Mucosa of stomach (tissue), 1 donor: Measurements from ENCODE around the gene PJA1.

Source experiments
- H3K27me3 ChIP-seq: one replicate; pipeline ENCODE4 v1.7.0; 2013; ENCODE audit warnings: mild to moderate bottlenecking, low read length; ENCODE audit not compliant: control insufficient read depth, insufficient read depth
- H3K36me3 ChIP-seq: one replicate; pipeline ENCODE4 v1.7.0; 2013; ENCODE audit warnings: low read length; ENCODE audit not compliant: control insufficient read depth, insufficient read depth
- H3K4me1 ChIP-seq: one replicate; pipeline ENCODE4 v1.7.0; 2013; ENCODE audit warnings: mild to moderate bottlenecking, low read length; ENCODE audit not compliant: control insufficient read depth, insufficient read depth
- H3K4me3 ChIP-seq: one replicate; pipeline ENCODE4 v1.7.0; 2013; ENCODE audit warnings: low read length
- H3K9ac ChIP-seq: one replicate; pipeline ENCODE4 v1.7.0; 2013; ENCODE audit warnings: mild to moderate bottlenecking, low read length, moderate library complexity
- H3K9me3 ChIP-seq: one replicate; pipeline ENCODE4 v1.7.0; 2013; ENCODE audit warnings: mild to moderate bottlenecking, low read length, moderate library complexity; ENCODE audit not compliant: control insufficient read depth
- donor health status: Pancreatic carcinoma.

The PJA1 gene

DNA sequence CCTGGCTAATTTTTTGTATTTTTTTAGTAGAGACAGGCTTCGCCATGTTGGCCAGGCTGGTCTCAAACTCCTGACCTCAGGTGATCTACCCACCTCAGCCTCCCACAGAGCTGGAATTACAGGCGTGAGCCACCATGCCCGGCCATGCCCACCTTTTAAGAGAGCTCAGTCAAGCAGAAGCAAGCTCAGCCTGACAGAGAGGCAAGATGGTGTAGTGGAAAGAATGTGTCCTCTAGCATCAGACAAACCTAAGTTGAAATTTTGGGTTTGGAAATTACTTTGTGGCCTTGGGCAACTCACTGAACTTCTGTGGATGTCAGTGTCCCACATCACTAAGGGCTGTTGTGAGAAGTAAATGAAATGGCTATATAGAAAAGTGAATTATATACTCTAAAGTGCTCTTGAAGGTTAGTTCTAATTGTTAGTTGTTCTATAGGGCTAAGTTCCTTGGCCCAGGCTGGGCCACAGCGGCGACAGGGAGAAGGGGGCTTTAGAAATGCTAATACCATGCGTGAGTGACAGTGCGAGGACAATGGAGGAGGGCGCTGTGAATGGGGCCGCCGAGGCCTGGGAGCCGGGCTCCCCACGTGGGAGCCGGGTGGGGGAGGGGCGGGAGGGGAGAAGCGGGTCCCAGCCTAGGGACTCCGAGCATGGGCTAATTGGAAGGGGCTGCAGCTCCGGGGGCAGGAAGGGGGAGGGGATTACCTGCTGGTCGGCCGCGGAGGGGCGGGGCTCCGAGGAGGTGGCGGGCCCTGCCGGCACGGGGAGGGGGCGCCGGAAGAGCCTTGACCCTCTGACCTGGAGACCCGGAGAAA, 15.6 kb downstream of the PJA1 start:
- no peak overlapping the region for H3K4me3 ChIP-seq
- H3K9me3 ChIP-seq: no peaks in the 10 kb centered on the region
- H3K36me3 ChIP-seq: no peaks in the 10 kb centered on the region
- no peaks in the 10 kb centered on the region for H3K4me1 ChIP-seq
- H3K9ac ChIP-seq: no peak overlapping the region
- H3K27me3 ChIP-seq: no peaks in the 10 kb centered on the region

DNA sequence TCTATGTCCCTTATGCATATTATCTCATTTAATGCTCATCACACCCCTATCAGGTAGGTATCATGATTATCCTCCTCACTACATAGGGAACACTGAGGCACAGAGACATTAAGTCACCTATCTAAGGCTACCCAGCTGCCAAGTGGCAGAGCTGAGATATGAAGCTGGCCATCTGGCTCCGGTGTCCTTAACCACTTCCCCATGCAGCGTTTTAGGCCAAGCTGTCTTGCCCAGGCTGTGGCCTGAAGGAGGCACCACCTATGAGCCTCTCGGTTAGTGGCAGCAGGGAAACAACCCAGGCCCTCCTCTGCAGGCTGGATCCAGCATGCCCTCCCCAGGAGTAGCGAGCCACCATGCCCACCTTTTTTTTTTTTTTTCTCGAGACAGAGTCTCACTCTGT, 16.3 kb downstream of the PJA1 start:
- Histone ChIP-seq H3K4me1 (no peaks in the 10 kb centered on the region), H3K9me3 (no peaks in the 10 kb centered on the region), H3K27me3 (no peaks in the 10 kb centered on the region), H3K4me3 (no peak overlapping the region), H3K9ac (no peak overlapping the region), H3K36me3 (no peaks in the 10 kb centered on the region)

DNA sequence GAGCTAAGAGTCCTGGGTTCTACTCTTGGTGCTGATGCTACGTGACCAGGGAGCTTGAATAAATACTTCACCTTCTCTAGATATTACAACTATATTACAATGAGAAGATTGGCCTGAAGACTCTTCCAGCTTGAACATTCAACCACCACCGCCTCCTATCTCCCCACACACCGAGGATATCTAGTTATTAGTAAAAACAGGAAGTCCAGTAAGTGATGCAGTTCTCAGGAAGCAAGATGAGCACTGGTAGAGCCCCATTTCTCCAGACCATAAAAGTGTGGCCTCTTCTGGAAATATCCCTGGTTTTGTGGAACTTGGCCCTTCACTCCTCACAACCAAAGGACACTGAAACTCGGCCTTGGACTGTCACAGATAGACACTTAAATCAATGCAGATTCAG, 18.5 kb downstream of the PJA1 start:
- Histone ChIP-seq H3K9ac (no peak overlapping the region), H3K4me3 (no peak overlapping the region), H3K4me1 (no peaks in the 10 kb centered on the region), H3K36me3 (no peaks in the 10 kb centered on the region), H3K27me3 (no peaks in the 10 kb centered on the region), H3K9me3 (no peaks in the 10 kb centered on the region)

DNA sequence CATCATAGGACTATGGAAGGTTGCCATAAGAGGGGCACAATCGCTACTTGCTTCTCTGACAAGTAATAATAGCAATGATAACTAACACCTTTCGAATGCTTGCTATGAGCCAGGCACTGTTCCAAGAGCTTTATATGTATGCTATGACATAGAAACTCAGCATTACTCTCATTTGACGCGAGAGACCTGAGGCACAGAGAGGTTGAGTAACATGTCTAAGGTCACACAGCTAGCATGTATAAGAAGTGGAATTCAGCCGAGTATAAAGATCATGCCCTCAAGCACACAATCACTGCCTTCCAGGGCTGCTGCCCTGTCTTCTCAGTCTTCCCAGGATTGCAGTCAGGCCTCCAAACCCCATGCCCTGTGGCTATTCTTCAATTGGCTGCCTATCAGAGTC, 19.5 kb downstream of the PJA1 start:
- H3K9ac ChIP-seq: no peak overlapping the region
- no peaks in the 10 kb centered on the region for H3K36me3 ChIP-seq
- no peaks in the 10 kb centered on the region for H3K9me3 ChIP-seq
- H3K4me1 ChIP-seq: no peaks in the 10 kb centered on the region
- H3K27me3 ChIP-seq: no peaks in the 10 kb centered on the region
- no peak overlapping the region for H3K4me3 ChIP-seq

DNA sequence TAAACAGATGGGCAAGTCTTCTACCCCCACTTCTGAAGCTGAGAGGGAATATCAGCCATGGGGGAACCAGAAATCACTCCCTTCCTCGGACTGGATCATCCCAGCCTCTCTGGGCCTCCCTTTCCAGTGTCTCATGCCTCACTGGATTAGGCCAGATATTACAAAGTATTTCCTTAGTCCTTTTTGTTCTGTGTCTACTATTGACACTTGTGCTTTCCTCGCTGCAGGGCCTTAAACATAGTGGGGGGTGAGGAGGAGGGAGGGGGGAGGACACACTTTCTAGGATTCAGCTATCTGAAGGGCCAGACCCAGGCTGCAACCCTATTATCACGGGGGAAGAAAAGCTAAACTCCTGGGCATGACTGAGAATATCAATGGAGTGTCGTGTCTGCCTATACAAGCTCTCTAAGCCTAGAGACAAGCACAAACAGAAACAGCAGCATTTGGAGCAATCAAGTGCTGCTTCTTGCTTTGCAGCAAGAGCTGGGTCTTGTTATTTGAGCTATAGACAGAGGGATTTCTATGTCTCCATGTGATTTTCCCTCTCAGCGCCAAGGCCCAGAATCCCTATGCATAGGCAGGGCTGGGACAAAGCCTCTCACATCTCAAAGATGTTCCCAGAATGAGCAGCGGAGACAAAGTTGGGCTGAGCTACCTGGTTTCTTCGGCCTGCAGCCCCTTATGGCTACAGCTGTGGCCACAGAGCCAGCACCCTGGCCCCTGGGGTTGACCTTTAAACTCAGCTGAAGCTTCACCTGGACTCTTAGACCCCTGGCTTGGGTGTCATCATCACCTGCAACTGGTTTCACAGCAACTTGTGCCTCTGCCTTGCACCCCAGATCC, 20.2 kb downstream of the PJA1 start:
- Histone ChIP-seq H3K9ac (no peak overlapping the region), H3K4me3 (no peak overlapping the region), H3K9me3 (no peaks in the 10 kb centered on the region), H3K36me3 (no peaks in the 10 kb centered on the region), H3K27me3 (no peaks in the 10 kb centered on the region), H3K4me1 (no peaks in the 10 kb centered on the region)

DNA sequence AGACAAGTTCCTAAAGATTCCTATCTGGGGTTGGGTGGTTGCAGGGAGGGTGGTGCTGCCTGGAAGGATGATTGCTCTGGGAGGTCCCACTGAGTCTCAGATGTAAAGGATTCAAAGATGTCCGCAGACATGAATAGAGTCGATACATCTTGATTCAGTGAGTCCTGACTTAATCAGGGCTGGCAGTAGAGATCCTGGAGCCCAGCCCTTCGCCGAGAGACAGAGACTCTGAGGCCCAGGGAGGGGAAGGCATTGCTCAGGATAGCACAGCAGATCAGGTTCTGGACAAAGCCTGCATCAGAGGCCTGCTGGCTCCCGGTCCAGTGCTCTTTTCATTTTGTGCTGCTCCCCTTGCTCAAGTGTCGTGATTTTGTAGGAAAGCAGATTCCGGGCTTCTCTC, 21.7 kb downstream of the PJA1 start:
- no peaks in the 10 kb centered on the region for H3K4me1 ChIP-seq
- no peak overlapping the region for H3K4me3 ChIP-seq
- no peaks in the 10 kb centered on the region for H3K27me3 ChIP-seq
- H3K9ac ChIP-seq: no peak overlapping the region
- H3K9me3 ChIP-seq: no peaks in the 10 kb centered on the region
- H3K36me3 ChIP-seq: no peaks in the 10 kb centered on the region

DNA sequence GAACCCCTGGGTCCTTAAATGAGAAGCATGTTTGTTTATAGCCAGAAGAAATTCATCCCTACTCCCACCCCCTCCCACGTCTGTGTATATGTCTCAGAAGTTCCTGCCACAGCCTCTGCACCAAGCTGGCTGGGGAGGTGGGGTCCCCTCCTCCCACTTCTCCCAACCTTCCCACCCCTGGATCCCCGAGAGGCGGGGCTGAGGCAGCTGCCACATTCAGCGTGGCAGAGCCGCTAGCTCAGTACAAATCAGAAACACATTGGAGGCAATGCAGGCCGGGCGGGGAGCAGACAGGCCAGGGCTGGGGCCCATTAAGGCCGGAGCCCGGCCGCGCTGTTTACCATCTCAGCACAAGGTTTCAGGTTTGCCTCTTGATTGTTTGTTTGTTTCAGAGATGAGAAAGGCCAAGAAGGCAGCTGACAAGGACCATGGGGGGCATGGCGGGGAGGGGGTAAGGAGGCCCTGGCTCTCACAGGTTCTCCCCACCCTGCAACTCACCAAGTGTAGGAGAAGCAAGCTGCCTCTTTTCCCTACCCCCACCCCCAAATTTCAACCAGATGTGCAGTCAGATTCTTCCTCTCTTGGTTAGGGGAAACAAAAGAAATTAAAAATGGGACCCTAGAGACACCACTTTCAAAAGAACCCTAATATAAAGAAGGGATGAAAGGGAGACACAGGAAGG, 22.3 kb downstream of the PJA1 start:
- H3K36me3 ChIP-seq: no peaks in the 10 kb centered on the region
- H3K9ac ChIP-seq: no peak overlapping the region
- H3K27me3 ChIP-seq: no peaks in the 10 kb centered on the region
- no peaks in the 10 kb centered on the region for H3K9me3 ChIP-seq
- no peak overlapping the region for H3K4me3 ChIP-seq
- H3K4me1 ChIP-seq: no peaks in the 10 kb centered on the region

DNA sequence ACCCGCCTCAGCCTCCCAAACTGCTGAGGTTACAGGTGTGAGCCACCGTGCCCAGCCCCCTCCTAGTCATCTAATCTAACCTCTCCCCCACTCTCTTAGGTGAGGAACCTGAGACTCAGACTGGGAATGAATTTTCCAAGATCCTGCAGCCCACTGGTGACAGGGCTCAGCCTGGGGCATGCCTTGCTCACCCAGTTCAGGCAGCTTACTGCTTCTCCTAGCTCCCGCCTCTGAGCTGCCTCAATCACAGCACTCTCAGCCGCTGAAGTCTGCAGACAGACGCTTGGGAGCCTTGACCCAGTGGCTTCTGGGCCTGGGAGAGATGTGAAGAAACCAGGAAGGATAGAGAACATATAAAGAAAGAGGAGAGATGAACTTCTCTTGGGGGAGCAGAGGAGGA, 24.4 kb downstream of the PJA1 start:
- H3K36me3 ChIP-seq: no peaks in the 10 kb centered on the region

DNA sequence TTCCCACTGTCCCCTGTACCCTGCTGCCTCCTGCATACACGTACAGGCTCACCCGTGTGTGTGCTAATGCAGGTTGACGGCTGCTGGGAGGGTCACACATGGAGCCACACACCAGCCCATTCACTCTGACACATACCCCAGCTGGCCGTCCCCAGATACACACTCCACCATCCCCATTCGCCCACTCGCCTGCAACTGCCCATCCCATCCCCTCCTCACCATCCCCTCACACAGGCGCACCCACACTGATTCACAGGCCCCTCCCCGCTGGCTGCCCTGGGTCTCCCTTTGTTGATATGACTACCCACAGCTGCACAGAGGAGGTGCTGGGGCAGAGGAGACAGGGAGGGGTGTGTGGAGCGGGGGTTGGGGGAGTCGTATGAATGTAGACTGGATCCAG, 25.7 kb downstream of the PJA1 start:
- H3K4me1 ChIP-seq: no peaks in the 10 kb centered on the region
- no peaks in the 10 kb centered on the region for H3K27me3 ChIP-seq
- no peaks in the 10 kb centered on the region for H3K9me3 ChIP-seq
- no peak overlapping the region for H3K4me3 ChIP-seq
- H3K9ac ChIP-seq: no peak overlapping the region
- no peaks in the 10 kb centered on the region for H3K36me3 ChIP-seq

More for the DNA sequence above, 24.4 kb downstream of the PJA1 start:
- Histone ChIP-seq H3K9me3 (no peaks in the 10 kb centered on the region), H3K27me3 (no peaks in the 10 kb centered on the region), H3K4me3 (no peak overlapping the region), H3K4me1 (no peaks in the 10 kb centered on the region), H3K9ac (no peak overlapping the region)

DNA sequence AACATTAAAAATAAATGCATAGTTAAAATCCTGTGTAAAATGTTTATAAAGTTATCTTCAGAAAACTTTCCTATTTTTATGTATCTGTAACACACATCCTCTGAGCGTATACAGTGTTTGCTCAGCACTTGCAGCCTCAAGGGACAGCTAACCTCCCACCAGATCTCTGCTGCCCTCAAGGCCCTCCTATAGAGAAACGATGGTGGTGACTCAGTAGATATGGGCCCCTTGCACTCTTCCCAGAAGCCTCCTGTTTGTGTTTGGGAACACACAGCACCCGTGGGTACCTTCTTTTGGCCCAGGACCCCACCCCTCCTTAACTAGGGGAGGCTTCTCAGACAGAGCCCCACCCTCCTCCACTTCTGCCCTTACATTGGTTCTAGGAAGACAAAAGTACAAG, 26.7 kb downstream of the PJA1 start:
- Histone ChIP-seq H3K9me3 (no peaks in the 10 kb centered on the region), H3K4me3 (no peak overlapping the region), H3K27me3 (no peaks in the 10 kb centered on the region), H3K4me1 (no peaks in the 10 kb centered on the region), H3K36me3 (no peaks in the 10 kb centered on the region), H3K9ac (no peak overlapping the region)

DNA sequence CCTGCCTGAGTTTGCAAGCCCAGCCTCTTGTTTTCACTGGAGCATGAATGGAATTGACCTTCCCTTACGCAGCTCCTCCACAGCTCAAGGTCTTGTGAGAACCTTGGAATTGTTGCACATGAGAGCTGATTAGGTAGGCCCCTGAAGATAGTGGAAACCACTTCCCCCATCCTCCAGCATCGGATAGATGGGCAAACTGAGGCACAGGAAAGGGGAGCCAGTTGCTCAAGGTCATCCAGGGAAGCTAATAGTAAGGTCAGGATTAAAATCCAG, 27.2 kb downstream of the PJA1 start:
- peaks cover under 1% of the 10 kb centered on the region for H3K27me3 ChIP-seq

More for the DNA sequence above, 27.2 kb downstream of the PJA1 start:
- H3K4me3 ChIP-seq: no peak overlapping the region
- no peaks in the 10 kb centered on the region for H3K9me3 ChIP-seq
- no peak overlapping the region for H3K9ac ChIP-seq
- H3K36me3 ChIP-seq: no peaks in the 10 kb centered on the region
- H3K4me1 ChIP-seq: no peaks in the 10 kb centered on the region
